Measurements from ENCODE around the gene CABCOCO1. TPM values are rescaled to one million over a fixed set of nuclear protein-coding genes. Genes with fewer than 3 reads are reported as not detected.
A peak's percentile ranks its signal among the peaks of the same experiment; 100 is the strongest.

CABCOCO1 gene
- total and polyA plus RNA-seq, 9 of the 15 experiments (the other 6 are each of a cell fraction or from before 2014, with no cell fraction given), result 0.04 TPM; not detected in 8

GRCh38 chr10:61778137-61778536, 115.4 kb downstream of the CABCOCO1 start (continued):
- TF ChIP-seq, protein P1, sequence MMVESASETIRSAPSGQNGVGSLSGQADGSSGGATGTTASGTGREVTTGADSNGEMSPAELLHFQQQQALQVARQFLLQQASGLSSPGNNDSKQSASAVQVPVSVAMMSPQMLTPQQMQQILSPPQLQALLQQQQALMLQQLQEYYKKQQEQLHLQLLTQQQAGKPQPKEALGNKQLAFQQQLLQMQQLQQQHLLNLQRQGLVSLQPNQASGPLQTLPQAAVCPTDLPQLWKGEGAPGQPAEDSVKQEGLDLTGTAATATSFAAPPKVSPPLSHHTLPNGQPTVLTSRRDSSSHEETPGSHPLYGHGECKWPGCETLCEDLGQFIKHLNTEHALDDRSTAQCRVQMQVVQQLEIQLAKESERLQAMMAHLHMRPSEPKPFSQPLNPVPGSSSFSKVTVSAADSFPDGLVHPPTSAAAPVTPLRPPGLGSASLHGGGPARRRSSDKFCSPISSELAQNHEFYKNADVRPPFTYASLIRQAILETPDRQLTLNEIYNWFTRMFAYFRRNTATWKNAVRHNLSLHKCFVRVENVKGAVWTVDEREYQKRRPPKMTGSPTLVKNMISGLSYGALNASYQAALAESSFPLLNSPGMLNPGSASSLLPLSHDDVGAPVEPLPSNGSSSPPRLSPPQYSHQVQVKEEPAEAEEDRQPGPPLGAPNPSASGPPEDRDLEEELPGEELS (CRISPR knock-in tag; IDR thresholded peaks at IDR 0.05; ENCODE audit: borderline replicate concordance), result no peak
- TF ChIP-seq HLTF (IDR thresholded peaks at IDR 0.05), result no peak
- TF ChIP-seq POLR2H (tag; IDR thresholded peaks at IDR 0.05; ENCODE audit: low read depth), result no peak
- TF ChIP-seq CBFA2T2 (conservative IDR thresholded peaks at IDR 0.05), result peak; percentile 64
- no peak for TF ChIP-seq TCFL5 (CRISPR knock-in tag; conservative IDR thresholded peaks at IDR 0.05)
- no peak for TF ChIP-seq MED1 (CRISPR knock-in tag; IDR thresholded peaks at IDR 0.05; ENCODE audit: borderline replicate concordance)
- TF ChIP-seq NCOA1 (IDR thresholded peaks at IDR 0.05; ENCODE audit: low read depth), result no peak
- peak; percentile 97 for TF ChIP-seq BCOR (IDR thresholded peaks at IDR 0.05)
- peak; percentile 11; the same call in 1 of the 2 replicates for TF ChIP-seq SMARCA5 (IDR thresholded peaks at IDR 0.05)
- no peak for TF ChIP-seq AFF4 (CRISPR knock-in tag; IDR thresholded peaks at IDR 0.05)
- TF ChIP-seq, protein P2, sequence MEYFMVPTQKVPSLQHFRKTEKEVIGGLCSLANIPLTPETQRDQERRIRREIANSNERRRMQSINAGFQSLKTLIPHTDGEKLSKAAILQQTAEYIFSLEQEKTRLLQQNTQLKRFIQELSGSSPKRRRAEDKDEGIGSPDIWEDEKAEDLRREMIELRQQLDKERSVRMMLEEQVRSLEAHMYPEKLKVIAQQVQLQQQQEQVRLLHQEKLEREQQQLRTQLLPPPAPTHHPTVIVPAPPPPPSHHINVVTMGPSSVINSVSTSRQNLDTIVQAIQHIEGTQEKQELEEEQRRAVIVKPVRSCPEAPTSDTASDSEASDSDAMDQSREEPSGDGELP (CRISPR knock-in tag; IDR thresholded peaks at IDR 0.05; ENCODE audit: borderline replicate concordance), result no peak
- TF ChIP-seq HCFC1 (IDR thresholded peaks at IDR 0.05; ENCODE audit: low read depth, low read length), result no peak
- TF ChIP-seq, protein P3, sequence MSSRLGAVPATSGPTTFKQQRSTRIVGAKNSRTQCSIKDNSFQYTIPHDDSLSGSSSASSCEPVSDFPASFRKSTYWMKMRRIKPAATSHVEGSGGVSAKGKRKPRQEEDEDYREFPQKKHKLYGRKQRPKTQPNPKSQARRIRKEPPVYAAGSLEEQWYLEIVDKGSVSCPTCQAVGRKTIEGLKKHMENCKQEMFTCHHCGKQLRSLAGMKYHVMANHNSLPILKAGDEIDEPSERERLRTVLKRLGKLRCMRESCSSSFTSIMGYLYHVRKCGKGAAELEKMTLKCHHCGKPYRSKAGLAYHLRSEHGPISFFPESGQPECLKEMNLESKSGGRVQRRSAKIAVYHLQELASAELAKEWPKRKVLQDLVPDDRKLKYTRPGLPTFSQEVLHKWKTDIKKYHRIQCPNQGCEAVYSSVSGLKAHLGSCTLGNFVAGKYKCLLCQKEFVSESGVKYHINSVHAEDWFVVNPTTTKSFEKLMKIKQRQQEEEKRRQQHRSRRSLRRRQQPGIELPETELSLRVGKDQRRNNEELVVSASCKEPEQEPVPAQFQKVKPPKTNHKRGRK (tag; IDR thresholded peaks at IDR 0.05), result no peak
- no peak for TF ChIP-seq ZNF76 (CRISPR knock-in tag; IDR thresholded peaks at IDR 0.05; ENCODE audit: borderline replicate concordance)
- no peak for TF ChIP-seq ZFP91 (CRISPR knock-in tag; IDR thresholded peaks at IDR 0.05)
- no peak for TF ChIP-seq CEBPG (CRISPR knock-in tag; IDR thresholded peaks at IDR 0.05)
- no peak for TF ChIP-seq CEBPG (tag; conservative IDR thresholded peaks at IDR 0.05 in 1 of 2, IDR thresholded peaks at IDR 0.05 in 1 of 2)
- TF ChIP-seq FOXK1 (CRISPR knock-in tag; IDR thresholded peaks at IDR 0.05; ENCODE audit: borderline replicate concordance), result no peak

Measured in K562 (cell line).